ENCODE data around the gene FLACC1. TPM values are rescaled to one million over a fixed set of nuclear protein-coding genes. Genes with fewer than 3 reads are reported as not detected.

FLACC1 gene
- total and polyA plus RNA-seq, 7 donors: 0.55 to 4.3 (median 1.8) TPM

- intact Hi-C loops (cut with DNase I): no loop called here
- Histone ChIP-seq H3K27ac (peak overlapping the region; percentile 61), H3K4me3 (peak overlapping the region; percentile 69), H3K36me3 (ENCODE audit: insufficient read depth in 1 of 2, low read depth in 1 of 2) (no peaks in the 10 kb centered on the region), H3K4me1 (no peaks in the 10 kb centered on the region), H3K27me3 (ENCODE audit: insufficient read depth in 3 of 3, low read length in 2 of 3) (no peaks in the 10 kb centered on the region), H3K9me3 (no peaks in the 10 kb centered on the region)
- ATAC-seq (peak in 3 of 4 donors; percentile 38 to 51 (median 38)), DNase-seq (peak; percentile 31 to 53)
- TF ChIP-seq CTCF (IDR thresholded peaks at IDR 0.05): peak; percentile 4
- 31 to 42% (median 34%) methylated on average over 12 of the region's 12 CpGs for WGBS, 3 donors
Observed at GRCh38 chr2:201257381-201257955, 99.7 kb downstream of the FLACC1 start.

GRCh38 chr2:201256082-201256481 is 101.1 kb downstream of the FLACC1 start:
- no peak for TF ChIP-seq CTCF (IDR thresholded peaks at IDR 0.05)
- no peaks in the 10 kb centered on the region for H3K27me3 ChIP-seq (ENCODE audit: insufficient read depth in 3 of 3, low read length in 2 of 3)
- no peak overlapping the region for H3K4me3 ChIP-seq
- DNase-seq (no peak), ATAC-seq (no peak)
- no peaks in the 10 kb centered on the region for H3K4me1 ChIP-seq
- no peak overlapping the region for H3K27ac ChIP-seq
- no peaks in the 10 kb centered on the region for H3K36me3 ChIP-seq (ENCODE audit: insufficient read depth in 1 of 2, low read depth in 1 of 2)
- 81 to 97% (median 92%) methylated on average over 3 of the region's 3 CpGs for WGBS, 3 donors
- H3K9me3 ChIP-seq: no peaks in the 10 kb centered on the region
- intact Hi-C loops (cut with DNase I): no loop called here

GRCh38 chr2:201255408-201256033 is 101.6 kb downstream of the FLACC1 start:
- H3K9me3 ChIP-seq: no peaks in the 10 kb centered on the region
- TF ChIP-seq CTCF (IDR thresholded peaks at IDR 0.05): no peak
- intact Hi-C loops (cut with DNase I): no loop called here
- no peak overlapping the region for H3K4me3 ChIP-seq
- H3K36me3 ChIP-seq (ENCODE audit: insufficient read depth in 1 of 2, low read depth in 1 of 2): no peaks in the 10 kb centered on the region
- DNase-seq (no peak), ATAC-seq (no peak)
- 92 to 96% (median 92%) methylated on average over 3 of the region's 3 CpGs for WGBS, 3 donors
- H3K27ac ChIP-seq: no peak overlapping the region
- no peaks in the 10 kb centered on the region for H3K4me1 ChIP-seq
- H3K27me3 ChIP-seq (ENCODE audit: insufficient read depth in 3 of 3, low read length in 2 of 3): no peaks in the 10 kb centered on the region

GRCh38 chr2:201254081-201254730 is 102.9 kb downstream of the FLACC1 start:
- intact Hi-C loops (cut with DNase I): no loop called here
- DNase-seq (no peak), ATAC-seq (no peak)
- no peaks in the 10 kb centered on the region for H3K27me3 ChIP-seq (ENCODE audit: insufficient read depth in 3 of 3, low read length in 2 of 3)
- 60 to 74% (median 61%) methylated on average over 4 to 5 of the region's 5 CpGs for WGBS, 3 donors
- H3K4me3 ChIP-seq: no peak overlapping the region
- TF ChIP-seq CTCF (IDR thresholded peaks at IDR 0.05): no peak
- no peaks in the 10 kb centered on the region for H3K9me3 ChIP-seq
- no peaks in the 10 kb centered on the region for H3K36me3 ChIP-seq (ENCODE audit: insufficient read depth in 1 of 2, low read depth in 1 of 2)
- no peaks in the 10 kb centered on the region for H3K4me1 ChIP-seq
- no peak overlapping the region for H3K27ac ChIP-seq
